H1 (cell line): Measurements from ENCODE around the gene MORF4L1. TPM values are rescaled to one million over a fixed set of nuclear protein-coding genes. Genes with fewer than 3 reads are reported as not detected.

ENCODE experiments used
- CHD7 ChIP-seq: fragments of 300-600 bp; sonication (generic); IDR thresholded peaks from 2 replicates; pipeline ENCODE4 v1.7.1; 2012; ENCODE audit warnings: low read length, moderate library complexity, mild to moderate bottlenecking, inconsistent platforms; ENCODE audit not compliant: insufficient replicate concordance
- JUND ChIP-seq: IDR thresholded peaks from 2 replicates; pipeline ENCODE4 v1.6.1; 2011; ENCODE audit warnings: mild to moderate bottlenecking, improper control_type of control experiment, low read length
- NANOG ChIP-seq: IDR thresholded peaks from 2 replicates; pipeline ENCODE4 v1.6.1; 2011; ENCODE audit warnings: low read length, low read depth, mild to moderate bottlenecking, inconsistent platforms; ENCODE audit not compliant: insufficient read depth, poor library complexity, severe bottlenecking
- POU5F1 ChIP-seq: IDR thresholded peaks from 2 replicates; pipeline ENCODE4 v1.6.1; 2011; ENCODE audit warnings: low read depth, mild to moderate bottlenecking, low read length, moderate library complexity
- SP4 ChIP-seq: IDR thresholded peaks from 2 replicates; pipeline ENCODE4 v1.6.1; 2012; ENCODE audit warnings: low read length, inconsistent platforms
- TAF7 ChIP-seq: optimal IDR thresholded peaks from 2 replicates; pipeline ENCODE3; 2011; ENCODE audit warnings: low read depth, mild to moderate bottlenecking, inconsistent platforms, low read length, moderate library complexity, borderline replicate concordance
- polyA plus RNA-seq, 7 experiments: library from polyadenylated mRNA; depleted of rRNA in 3 of 7; stranded (reverse) in 5 of 7; unstranded in 2 of 7; fragments of >200 nt in 5 of 7; fragments of 200-250 nt in 2 of 7; gene quantifications; 1 replicate in 5 of 7; 2 replicates in 1 of 7; 4 replicates in 1 of 7; pipeline versions ENCODE4 v1.2.1 to v1.2.3, GENCODE V29; 2011 to 2013; ENCODE audit warnings: missing spikeins in 2 of 7, mixed read lengths in 2 of 7
- total RNA-seq: library from RNA; stranded (reverse); fragmentation: NEBNext Ultra II Directional; extraction: Animal tissue kit (Norgen Biotek cat#: 25700); gene quantifications from 2 replicates; pipeline ENCODE4 v1.2.1, GENCODE V29; 2021

Gene MORF4L1
- total and polyA plus RNA-seq, 2 of the 8 experiments (the other 6 are each of a cell fraction or from before 2014, with no cell fraction given), result 260 to 533 TPM

DNA sequence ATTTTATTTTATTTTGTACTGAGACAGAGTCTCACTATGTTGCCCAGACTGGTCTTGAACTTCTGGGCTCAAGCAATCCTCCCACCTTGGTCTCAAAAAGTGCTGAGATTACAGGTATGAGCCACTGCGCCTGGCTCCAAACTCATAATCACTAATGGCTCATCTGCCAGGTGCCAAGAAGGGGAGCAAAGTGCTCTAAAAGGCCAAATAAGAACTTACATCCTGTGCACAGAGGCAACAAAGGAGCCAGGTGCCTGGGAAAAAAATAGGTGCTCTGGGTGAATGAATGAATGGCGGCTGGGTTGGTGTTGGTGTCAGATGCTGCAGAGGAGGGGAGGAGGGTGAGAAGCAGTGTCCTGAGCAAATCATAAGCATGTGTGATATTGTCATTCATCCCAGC lies 35.6 kb upstream of the MORF4L1 start (continued):
- TF ChIP-seq CHD7 (no peak), TAF7 (no peak), POU5F1 (no peak), JUND (no peak), SP4 (no peak), NANOG (no peak)
